Endodermal cell (in vitro differentiated cells): ENCODE measurements around the gene NKG7. TPM values are rescaled to one million over a fixed set of nuclear protein-coding genes. Genes with fewer than 3 reads are reported as not detected.
A peak's percentile ranks its signal among the peaks of the same experiment; 100 is the strongest.

ENCODE experiments used
- DNase-seq: peaks from one replicate; pipeline ENCODE4 v3.0.0-alpha.2; 2017
- H3K27ac ChIP-seq: 2 replicates; pipeline ENCODE4 v1.5.1; 2013; ENCODE audit warnings: mild to moderate bottlenecking, low read depth, low read length, moderate library complexity
- H3K27me3 ChIP-seq: 2 replicates; pipeline ENCODE4 v1.6.1; 2013; ENCODE audit warnings: mild to moderate bottlenecking, low read length, moderate library complexity; ENCODE audit not compliant: insufficient read depth, control insufficient read depth, poor library complexity, severe bottlenecking
- H3K36me3 ChIP-seq: 2 replicates; pipeline ENCODE4 v1.7.0; 2013; ENCODE audit warnings: mild to moderate bottlenecking, low read length, moderate library complexity; ENCODE audit not compliant: control insufficient read depth, insufficient read depth
- H3K4me1 ChIP-seq: one replicate; pipeline ENCODE4 v1.7.0; 2013; ENCODE audit warnings: low read length; ENCODE audit not compliant: control insufficient read depth, insufficient read depth
- H3K4me3 ChIP-seq: 2 replicates; pipeline ENCODE4 v1.5.1; 2013; ENCODE audit warnings: mild to moderate bottlenecking, low read length, moderate library complexity
- H3K9ac ChIP-seq: 2 replicates; pipeline ENCODE4 v1.6.1; 2013; ENCODE audit warnings: mild to moderate bottlenecking, low read length, moderate library complexity; ENCODE audit not compliant: poor library complexity, severe bottlenecking; ENCODE audit errors: extremely low read depth
- H3K9me3 ChIP-seq: 2 replicates; pipeline ENCODE4 v1.6.1; 2013; ENCODE audit warnings: mild to moderate bottlenecking, low read length, moderate library complexity; ENCODE audit not compliant: control insufficient read depth
- H3K27ac Mint-ChIP-seq: 2 replicates; pipeline ENCODE4 v1.8.0; 2020; ENCODE audit warnings: mixed read lengths
- H3K27me3 Mint-ChIP-seq: 2 replicates; pipeline ENCODE4 v1.8.0; 2021; ENCODE audit warnings: mild to moderate bottlenecking, mixed read lengths; ENCODE audit not compliant: insufficient read depth
- H3K36me3 Mint-ChIP-seq: 2 replicates; pipeline ENCODE4 v1.8.0; 2020; ENCODE audit warnings: low read depth, mixed read lengths
- H3K4me1 Mint-ChIP-seq: 2 replicates; pipeline ENCODE4 v1.8.0; 2020; ENCODE audit warnings: mixed read lengths
- H3K4me3 Mint-ChIP-seq: 2 replicates; pipeline ENCODE4 v1.8.0; 2020; ENCODE audit warnings: mild to moderate bottlenecking, moderate library complexity, mixed read lengths
- H3K9me3 Mint-ChIP-seq: 2 replicates; pipeline ENCODE4 v1.8.0; 2020; ENCODE audit warnings: mild to moderate bottlenecking, mixed read lengths
- CTCF ChIP-seq: fragments of 200-600 bp; sonication (generic); conservative IDR thresholded peaks from 2 replicates; pipeline ENCODE4 v1.5.0; 2021; ENCODE audit warnings: antibody characterized with exemption, mild to moderate bottlenecking
- WGBS, 2 experiments: methylation state at CpG; one replicate each; pipeline versions ENCODE4 v1.1.5 to v1.1.7; 2013; ENCODE audit warnings: missing lambda C conversion rate in 2 of 2, mixed read lengths in 1 of 2; ENCODE audit not compliant: insufficient coverage in 1 of 2, insufficient read length in 1 of 2; 5-methylcytosine and 5-hydroxymethylcytosine counted together
- total RNA-seq, 2 donors: library from RNA; stranded (reverse); fragmentation: NEBNext Ultra II Directional in 1 of 2; extraction: Animal tissue kit (Norgen Biotek cat#: 25700) in 1 of 2; gene quantifications; 2 replicates in 1 of 2; 3 replicates in 1 of 2; pipeline ENCODE4 v1.2.1, GENCODE V29; 2021

Gene NKG7
- total RNA-seq, 2 donors from 2014 or later, result not detected

- Histone ChIP-seq H3K9me3 (no peaks in the 10 kb centered on the region), H3K4me3 (no peak overlapping the region), H3K9ac (no peak overlapping the region), H3K27me3 (no peaks in the 10 kb centered on the region), H3K4me1 (peaks cover 5% of the 10 kb centered on the region), H3K36me3 (peaks cover 3% of the 10 kb centered on the region), H3K27ac (no peak overlapping the region)
- Mint-ChIP-seq H3K4me1 (peaks cover 20% of the 10 kb centered on the region), H3K9me3 (no peaks in the 10 kb centered on the region), H3K36me3 (peaks cover 15% of the 10 kb centered on the region), H3K27ac (no peak overlapping the region), H3K4me3 (no peak overlapping the region), H3K27me3 (no peaks in the 10 kb centered on the region)
- WGBS, 2 experiments, result 93 to 98% methylated on average over 6 to 10 of the region's 10 CpGs
- DNase-seq, result peak; percentile 27
- TF ChIP-seq CTCF, result no peak
Observed at GRCh38 chr19:51356159-51356801, 16.2 kb downstream of the NKG7 start.

- peak overlapping the region; percentile 48 for H3K9ac ChIP-seq
- Mint-ChIP-seq H3K9me3 (no peaks in the 10 kb centered on the region), H3K27me3 (no peaks in the 10 kb centered on the region), H3K4me1 (peaks cover 20% of the 10 kb centered on the region), H3K4me3 (peak overlapping the region; percentile 33), H3K36me3 (peaks cover 28% of the 10 kb centered on the region), H3K27ac (peak overlapping the region; percentile 87)
- peak overlapping the region; percentile 61 for H3K4me3 ChIP-seq
- H3K9me3 ChIP-seq, result no peaks in the 10 kb centered on the region
- peaks cover 8% of the 10 kb centered on the region for H3K36me3 ChIP-seq
- H3K4me1 ChIP-seq, result peaks cover 5% of the 10 kb centered on the region
- DNase-seq, result peak; percentile 88
- H3K27ac ChIP-seq, result peak overlapping the region; percentile 99
- no peaks in the 10 kb centered on the region for H3K27me3 ChIP-seq
- 9 to 60% methylated on average over 1 to 8 of the region's 8 CpGs for WGBS, 2 experiments
- TF ChIP-seq CTCF, result no peak
Observed at GRCh38 chr19:51354742-51355148, 17.7 kb downstream of the NKG7 start.

GRCh38 chr19:51354103-51354741 lies 18.2 kb downstream of the NKG7 start:
- Mint-ChIP-seq H3K27me3 (no peaks in the 10 kb centered on the region), H3K4me1 (peaks cover 15% of the 10 kb centered on the region), H3K36me3 (peaks cover 30% of the 10 kb centered on the region), H3K27ac (peak overlapping the region; percentile 87), H3K9me3 (no peaks in the 10 kb centered on the region), H3K4me3 (peak overlapping the region; percentile 33)
- H3K27me3 ChIP-seq, result no peaks in the 10 kb centered on the region
- peak overlapping the region; percentile 61 for H3K4me3 ChIP-seq
- peaks cover 5% of the 10 kb centered on the region for H3K4me1 ChIP-seq
- no peaks in the 10 kb centered on the region for H3K9me3 ChIP-seq
- 55 to 83% methylated on average over 1 to 12 of the region's 12 CpGs for WGBS, 2 experiments
- peaks cover 8% of the 10 kb centered on the region for H3K36me3 ChIP-seq
- H3K9ac ChIP-seq, result peak overlapping the region; percentile 48
- peak overlapping the region; percentile 99 for H3K27ac ChIP-seq
- no peak for TF ChIP-seq CTCF
- DNase-seq, result peak; percentile 84
